ENCODE data around the gene APOBEC4.

The APOBEC4 gene

GRCh38 chr1:183602510-183602909 is 50.6 kb downstream of the APOBEC4 start:
- no peak for DNase-seq

DNA sequence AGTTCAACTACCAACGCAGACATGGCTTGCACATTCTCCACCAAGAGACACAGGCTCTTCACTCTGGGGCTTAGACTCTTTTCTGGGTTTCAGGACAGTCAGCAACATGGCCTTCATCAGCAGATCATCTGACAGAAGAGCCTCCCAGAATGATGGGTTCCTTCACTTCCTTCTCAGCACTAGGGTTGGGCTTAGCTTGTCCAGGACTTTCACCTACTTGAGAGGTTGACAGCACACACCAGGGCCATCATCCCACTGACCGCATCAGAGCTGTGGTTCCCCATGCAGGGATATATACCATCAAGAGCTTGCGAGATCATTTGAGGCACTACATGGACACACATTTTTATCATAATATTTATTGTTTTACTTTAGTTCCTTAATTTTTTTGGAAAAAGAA is 52.5 kb downstream of the APOBEC4 start:
- DNase-seq, result no peak

DNA sequence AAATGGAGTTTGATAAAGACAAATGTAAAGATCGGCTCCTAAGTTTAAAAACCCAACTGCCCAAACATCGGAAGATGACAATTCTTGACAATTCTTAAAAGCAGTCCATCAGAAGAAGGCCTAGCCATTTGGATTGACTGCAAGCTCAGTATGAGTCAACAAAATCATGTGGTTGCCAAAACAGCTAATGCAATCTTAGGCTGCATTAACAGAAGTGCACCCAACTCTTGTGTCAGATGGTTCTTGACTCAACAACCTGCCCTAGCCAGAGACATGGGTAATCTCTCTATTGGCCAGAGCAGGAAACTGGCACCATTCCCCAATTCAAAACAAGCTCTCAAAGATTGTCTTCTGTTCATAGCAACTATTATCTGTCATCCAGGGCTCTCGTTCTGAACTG is 53.0 kb downstream of the APOBEC4 start:
- DNase-seq, result no peak

GRCh38 chr1:183598386-183598785 is 54.7 kb downstream of the APOBEC4 start:
- peak; percentile 10 for DNase-seq

DNA sequence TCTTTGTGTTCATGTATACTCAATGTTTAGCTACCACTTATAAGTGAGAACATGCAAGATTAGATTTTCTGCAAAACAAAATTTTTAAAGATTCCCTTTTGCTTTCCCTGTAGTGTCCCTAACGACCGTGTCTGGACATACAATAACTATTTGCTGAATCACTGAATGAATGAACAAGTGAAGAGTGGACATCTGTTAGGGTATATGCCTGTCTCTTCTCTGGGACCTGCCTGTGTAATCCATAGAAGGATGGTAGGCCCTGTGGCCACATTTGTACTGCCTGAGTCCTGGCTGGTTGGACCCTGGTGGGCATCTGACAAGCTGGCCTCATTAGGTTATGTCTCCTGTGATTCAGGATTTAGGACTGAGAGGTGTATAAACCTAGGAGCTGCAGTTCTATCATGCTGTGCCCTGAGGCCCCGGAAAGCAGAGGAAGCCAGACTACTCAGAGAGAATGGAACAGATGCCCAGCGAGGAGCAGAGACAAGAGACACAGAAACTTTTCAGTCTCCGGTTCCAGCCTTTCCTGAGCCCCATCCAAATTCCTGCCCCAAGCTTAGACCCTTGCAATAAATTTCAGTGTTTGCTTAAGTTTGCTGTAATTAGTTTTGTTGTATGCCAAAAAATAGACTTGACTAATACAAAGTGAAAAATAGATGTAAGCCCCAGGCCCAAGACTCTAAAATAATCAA is 55.3 kb downstream of the APOBEC4 start:
- no peak for DNase-seq

GRCh38 chr1:183596500-183596899 is 56.6 kb downstream of the APOBEC4 start:
- DNase-seq, result no peak

Measured in right kidney (tissue), 1 donor.